Mammary epithelial cell (primary cell): ENCODE results near the gene SLC7A6OS.

Experiments
- CTCF ChIP-seq, 2 donors: IDR thresholded peaks in 1 of 2; conservative IDR thresholded peaks in 1 of 2; 2 replicates each; pipeline ENCODE4 v1.5.1; 2011 to 2012; ENCODE audit warnings: inconsistent platforms in 2 of 2, low read length in 2 of 2, mild to moderate bottlenecking in 2 of 2, control low read depth in 1 of 2, low read depth in 1 of 2; ENCODE audit not compliant: insufficient read depth in 1 of 2; ENCODE audit errors: extremely low read depth in 1 of 2
- EZH2 ChIP-seq: IDR thresholded peaks from 2 replicates; pipeline ENCODE4 v1.6.1; 2012; ENCODE audit warnings: low read length, inconsistent platforms, borderline replicate concordance

DNA sequence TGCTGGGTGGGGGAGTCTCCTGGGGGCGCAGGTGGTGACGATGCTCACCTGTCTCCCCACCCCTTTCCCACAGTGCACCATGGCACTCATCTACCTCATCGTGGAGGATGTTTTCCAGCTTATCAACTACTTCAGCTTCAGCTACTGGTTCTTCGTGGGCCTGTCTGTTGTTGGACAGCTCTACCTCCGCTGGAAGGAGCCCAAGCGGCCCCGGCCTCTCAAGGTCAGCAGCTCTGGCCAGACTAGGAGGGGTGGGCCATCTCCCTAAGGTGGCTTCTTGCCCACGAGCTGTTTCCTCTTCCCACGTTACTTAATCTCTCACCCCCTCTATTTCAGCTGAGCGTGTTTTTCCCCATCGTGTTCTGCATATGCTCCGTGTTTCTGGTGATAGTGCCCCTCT lies 14.5 kb downstream of the SLC7A6OS start:
- TF ChIP-seq EZH2 (no peak), CTCF (conservative IDR thresholded peaks at IDR 0.05 in 1 of 2, IDR thresholded peaks at IDR 0.05 in 1 of 2; ENCODE audit: extremely low read depth in 1 of 2, insufficient read depth in 1 of 2, low read depth in 1 of 2, low read length in 2 of 2) (no peak)
